K562 (cell line): ENCODE data around the gene AACS. TPM values are rescaled to one million over a fixed set of nuclear protein-coding genes. Genes with fewer than 3 reads are reported as not detected.

Experiments used
- ATAC-seq: fragments of 200-7000 bp; cut with Tn5 transposase; 3 replicates; pipeline ENCODE4 v1.9.1; 2020; ENCODE audit warnings: moderate library complexity
- BruUV-seq: library from RNA; stranded (reverse); fragments of 400-500 nt; replicated peaks from 2 replicates; lab custom pipeline; 2021; lab: Mats Ljungman, UMichigan
- CTCF ChIA-PET: fragments of 300-600 bp; formaldehyde crosslinking; extraction: SDS; loops from one replicate; lab custom pipeline; 2021; ENCODE audit warnings: low intra/inter-chr PET ratio; lab: Yijun Ruan, JAX
- POLR2A ChIA-PET: fragments of 300-600, 350-650 bp; sonication (Branson Sonifier 250); formaldehyde crosslinking; extraction: SDS; loops from one replicate; lab custom pipeline; 2021; ENCODE audit warnings: antibody characterized with exemption, inconsistent platforms; lab: Yijun Ruan, JAX
- DNase-seq, 4 experiments: peaks; one replicate each; pipeline versions ENCODE4 v3.0.0 to v3.0.0-alpha.2; 2011 to 2018; ENCODE audit warnings: low spot score in 3 of 4, mixed read lengths in 3 of 4; ENCODE audit errors: extremely low read depth in 1 of 4
- FAIRE-seq: peaks from 2 replicates; lab custom pipeline; 2011; peaks lifted over from hg19 to GRCh38; lab: Jason Lieb, UNC
- H2AFZ ChIP-seq: 2 replicates; pipeline ENCODE4 v1.6.0; 2011; ENCODE audit warnings: low read depth, low read length, control low read depth, inconsistent platforms
- H3K27ac ChIP-seq: fragments of 200-600 bp; 3 replicates; pipeline ENCODE4 v1.8.0; 2011; ENCODE audit warnings: low read depth, mild to moderate bottlenecking, control low read depth, inconsistent platforms, low read length, moderate library complexity, mixed read lengths; ENCODE audit errors: extremely low read depth
- H3K27me3 ChIP-seq, 2 experiments: fragments of 300-600 bp in 1 of 2; 2 replicates in 1 of 2; 3 replicates in 1 of 2; pipeline versions ENCODE4 v1.6.0 to v1.8.0; 2011; ENCODE audit warnings: inconsistent platforms in 2 of 2, low read length in 2 of 2, mild to moderate bottlenecking in 1 of 2, mixed read lengths in 1 of 2, moderate library complexity in 1 of 2; ENCODE audit not compliant: control insufficient read depth in 2 of 2, insufficient read depth in 2 of 2
- H3K36me3 ChIP-seq: fragments of 300-600 bp; 3 replicates; pipeline ENCODE4 v1.8.0; 2011; ENCODE audit warnings: mild to moderate bottlenecking, low read length, inconsistent platforms; ENCODE audit not compliant: control insufficient read depth, insufficient read depth
- H3K4me1 ChIP-seq, 2 experiments: fragments of 200-600 bp in 1 of 2; replicated peaks in 1 of 2; 2 replicates in 1 of 2; 3 replicates in 1 of 2; pipeline versions ENCODE4 v1.5.1 to v1.8.0; 2011; ENCODE audit warnings: inconsistent platforms in 2 of 2, low read length in 2 of 2, mild to moderate bottlenecking in 1 of 2, mixed read lengths in 1 of 2, moderate library complexity in 1 of 2; ENCODE audit not compliant: control insufficient read depth in 2 of 2, insufficient read depth in 2 of 2
- H3K4me2 ChIP-seq: 2 replicates; pipeline ENCODE4 v1.6.1; 2011; ENCODE audit warnings: low read length, control low read depth, inconsistent platforms, mixed read lengths; ENCODE audit not compliant: insufficient read depth
- H3K4me3 ChIP-seq: fragments of 200-600 bp; sonication (generic), shearing (Covaris generic); 2 replicates; pipeline ENCODE4 v1.5.1; 2016; ENCODE audit warnings: control low read depth, inconsistent platforms
- H3K79me2 ChIP-seq: fragments of 200-600 bp; 3 replicates; pipeline ENCODE4 v1.8.0; 2011; ENCODE audit warnings: low read length, inconsistent platforms; ENCODE audit not compliant: control insufficient read depth, insufficient read depth
- H3K9ac ChIP-seq, 2 experiments: 2 replicates each; pipeline versions ENCODE4 v1.6.0 to v1.6.1; 2011; ENCODE audit warnings: low read depth in 2 of 2, low read length in 2 of 2, control low read depth in 1 of 2, inconsistent platforms in 1 of 2, mild to moderate bottlenecking in 1 of 2, mixed read lengths in 1 of 2; ENCODE audit not compliant: insufficient read depth in 1 of 2
- H3K9me1 ChIP-seq: one replicate; pipeline ENCODE4 v1.6.0; 2011; ENCODE audit warnings: inconsistent platforms, mild to moderate bottlenecking, low read length, moderate library complexity; ENCODE audit not compliant: control insufficient read depth, insufficient read depth
- H3K9me3 ChIP-seq: replicated peaks from 2 replicates; pipeline ENCODE4 v1.5.1; 2011; ENCODE audit warnings: low read depth, low read length, inconsistent platforms; ENCODE audit not compliant: control insufficient read depth, insufficient read depth
- H4K20me1 ChIP-seq: replicated peaks from 2 replicates; pipeline ENCODE4 v1.6.1; 2011; ENCODE audit warnings: low read length, inconsistent platforms, mixed read lengths; ENCODE audit not compliant: control insufficient read depth, insufficient read depth
- SMAD4 ChIP-seq: fragments of 250-450 bp; sonication (Bioruptor Pico); conservative IDR thresholded peaks from 2 replicates; pipeline ENCODE4 v1.8.0; 2021; ENCODE audit warnings: inconsistent platforms, mild to moderate bottlenecking, moderate library complexity
- WGBS: fragments of 100-300 bp; shearing (Covaris generic); methylation state at CpG from one replicate; pipeline ENCODE4 v1.1.6; 2016; ENCODE audit warnings: low coverage, mixed read lengths; ENCODE audit not compliant: insufficient coverage; ENCODE audit errors: missing lambda C conversion rate; 5-methylcytosine and 5-hydroxymethylcytosine counted together
- in situ Hi-C: fragments of 300-500 bp; cut with MboI; formaldehyde crosslinking; loops from 4 replicates; pipeline ENCODE4 v1.15.0; 2018; ENCODE audit warnings: inconsistent platforms, mixed read lengths
- intact Hi-C: fragments of 100-400 bp; cut with micrococcal nuclease; formaldehyde crosslinking; loops from 2 replicates; pipeline ENCODE4 v1.14.2; 2022
- polyA plus RNA-seq, 8 experiments: library from polyadenylated mRNA; depleted of rRNA in 4 of 8; stranded (reverse) in 5 of 8; unstranded in 3 of 8; fragments of >200 nt; fragmentation: Nextera tagmentation in 2 of 8; fragmentation: Illumina TruSeq in 1 of 8; extraction: Ambion mirVana in 2 of 8; extraction: Trizol in 1 of 8; gene quantifications; 2 replicates each; pipeline versions ENCODE4 v1.2.1 to v1.2.3, GENCODE V29; 2011 to 2014; ENCODE audit warnings: inconsistent platforms in 1 of 8, missing spikeins in 1 of 8
- total RNA-seq, 7 experiments: library from RNA; depleted of rRNA in 6 of 7; stranded (reverse); fragments of >200 nt in 6 of 7; fragmentation: Illumina TruSeq in 2 of 7; extraction: Trizol in 2 of 7; gene quantifications; 2 replicates each; pipeline versions ENCODE4 v1.2.1 to v1.2.3, GENCODE V29; 2011 to 2021; ENCODE audit warnings: low replicate concordance in 1 of 7
- TF ChIP-seq, protein P1 (sequence below): fragments of 200-400 bp; formaldehyde crosslinking; IDR thresholded peaks from 2 replicates; pipeline ENCODE4 v1.6.1; 2017; ENCODE audit warnings: mild to moderate bottlenecking, low read depth, low read length, moderate library complexity

The AACS gene
- total and polyA plus RNA-seq, 9 of the 15 experiments (the other 6 are each of a cell fraction or from before 2014, with no cell fraction given): 2.4 to 13.0 (median 6.0) TPM

DNA sequence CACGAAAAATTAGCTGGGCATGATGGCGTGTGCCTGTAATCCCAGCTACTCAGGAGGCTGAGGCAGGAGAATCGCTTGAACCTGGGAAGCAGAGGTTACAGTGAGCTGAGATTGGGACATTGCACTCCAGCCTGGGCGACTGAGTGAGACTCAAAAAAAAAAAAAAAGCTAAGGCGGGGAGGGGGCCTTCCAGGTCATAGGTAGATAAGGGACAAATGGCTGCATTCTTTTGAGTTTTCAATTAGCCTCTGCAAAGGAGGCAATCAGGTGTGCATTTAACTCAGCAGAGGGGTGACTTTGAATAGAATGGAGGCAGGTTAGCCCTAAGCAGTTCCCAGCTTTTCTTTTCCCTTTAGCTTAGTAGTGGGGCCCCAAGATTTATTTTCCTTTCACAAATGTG, 743 bp upstream of the AACS start:
- ATAC-seq (no peak), FAIRE-seq (peak; percentile 19), DNase-seq (no peak)
- 33% methylated on average over 5 of the region's 5 CpGs for WGBS
- H3K4me1 ChIP-seq: peaks cover 0 to 15% of the 10 kb centered on the region in 2 experiments; a peak in 3 of 5 replicates
- 0 out of 5 replicates have a peak, but pooled peaks cover 0 to 4% of the 10 kb centered on the region in 2 experiments for H3K27me3 ChIP-seq
- H4K20me1 ChIP-seq: no peaks in the 10 kb centered on the region
- H3K9me1 ChIP-seq: no peaks in the 10 kb centered on the region
- in situ Hi-C loops (no loop called here), intact Hi-C loops (loop anchor here (2.0 kb wide), 1 partner anchor 16 kb away; no protein-coding TSS in a partner anchor)
- no peaks in the 10 kb centered on the region for H3K36me3 ChIP-seq
- POLR2A ChIA-PET: interaction anchor here (0.6 to 1.1 kb wide), 5 partner anchors 9 to 69 kb away, joined by 4 to 6 read pairs (median 5); no protein-coding TSS in a partner anchor
- H2AFZ ChIP-seq: peak overlapping the region; percentile 96
- CTCF ChIA-PET: no interaction called here
- H3K4me3 ChIP-seq: peak overlapping the region; percentile 68
- H3K4me2 ChIP-seq: peak overlapping the region; percentile 82; the same call in 1 of the 2 replicates
- no peak overlapping the region for H3K27ac ChIP-seq
- no TSS peak for BruUV-seq
- 0 out of 2 replicates have a peak, but pooled peaks cover 3% of the 10 kb centered on the region for H3K9me3 ChIP-seq
- 0 out of 4 replicates have a peak overlapping the region, but pooled peaks of 1 of the 2 experiments have one; percentile 44 for H3K9ac ChIP-seq
- 0 out of 2 replicates have a peak, but pooled peaks have one; percentile 12 for TF ChIP-seq SMAD4 (CRISPR knock-in tag)
- TF ChIP-seq, protein P1, sequence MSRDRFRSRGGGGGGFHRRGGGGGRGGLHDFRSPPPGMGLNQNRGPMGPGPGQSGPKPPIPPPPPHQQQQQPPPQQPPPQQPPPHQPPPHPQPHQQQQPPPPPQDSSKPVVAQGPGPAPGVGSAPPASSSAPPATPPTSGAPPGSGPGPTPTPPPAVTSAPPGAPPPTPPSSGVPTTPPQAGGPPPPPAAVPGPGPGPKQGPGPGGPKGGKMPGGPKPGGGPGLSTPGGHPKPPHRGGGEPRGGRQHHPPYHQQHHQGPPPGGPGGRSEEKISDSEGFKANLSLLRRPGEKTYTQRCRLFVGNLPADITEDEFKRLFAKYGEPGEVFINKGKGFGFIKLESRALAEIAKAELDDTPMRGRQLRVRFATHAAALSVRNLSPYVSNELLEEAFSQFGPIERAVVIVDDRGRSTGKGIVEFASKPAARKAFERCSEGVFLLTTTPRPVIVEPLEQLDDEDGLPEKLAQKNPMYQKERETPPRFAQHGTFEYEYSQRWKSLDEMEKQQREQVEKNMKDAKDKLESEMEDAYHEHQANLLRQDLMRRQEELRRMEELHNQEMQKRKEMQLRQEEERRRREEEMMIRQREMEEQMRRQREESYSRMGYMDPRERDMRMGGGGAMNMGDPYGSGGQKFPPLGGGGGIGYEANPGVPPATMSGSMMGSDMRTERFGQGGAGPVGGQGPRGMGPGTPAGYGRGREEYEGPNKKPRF: no peak
- peaks cover 9% of the 10 kb centered on the region for H3K79me2 ChIP-seq
